ENCODE results near the gene LRRC3.

Gene LRRC3

DNA sequence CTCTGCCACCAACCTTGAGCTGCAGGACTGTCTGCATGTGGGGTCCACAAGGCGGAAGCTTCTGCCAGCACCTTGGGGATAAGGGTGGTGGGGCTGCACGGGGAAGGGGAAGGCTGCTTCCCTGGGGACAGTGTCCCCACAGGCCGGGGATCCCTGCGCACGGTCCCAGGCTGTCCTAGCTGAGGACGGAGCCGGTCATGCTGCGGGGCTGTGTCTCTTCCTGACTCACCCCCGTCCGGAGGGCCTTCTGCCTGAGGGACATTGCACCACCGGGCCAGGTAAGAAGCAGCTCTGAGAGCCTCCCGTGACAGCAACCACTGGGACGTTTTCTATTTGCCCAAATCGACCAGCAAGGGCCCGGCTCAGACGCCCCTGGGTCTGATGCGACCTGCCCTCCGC is 54.8 kb downstream of the LRRC3 start:
- TF ChIP-seq CTCF (conservative IDR thresholded peaks at IDR 0.05): no peak
- H3K27ac ChIP-seq: peak overlapping the region; percentile 53

GRCh38 chr21:44510508-44511218 is 55.4 kb downstream of the LRRC3 start:
- peak overlapping the region; percentile 53 for H3K27ac ChIP-seq
- TF ChIP-seq CTCF (conservative IDR thresholded peaks at IDR 0.05): peak; percentile 99

DNA sequence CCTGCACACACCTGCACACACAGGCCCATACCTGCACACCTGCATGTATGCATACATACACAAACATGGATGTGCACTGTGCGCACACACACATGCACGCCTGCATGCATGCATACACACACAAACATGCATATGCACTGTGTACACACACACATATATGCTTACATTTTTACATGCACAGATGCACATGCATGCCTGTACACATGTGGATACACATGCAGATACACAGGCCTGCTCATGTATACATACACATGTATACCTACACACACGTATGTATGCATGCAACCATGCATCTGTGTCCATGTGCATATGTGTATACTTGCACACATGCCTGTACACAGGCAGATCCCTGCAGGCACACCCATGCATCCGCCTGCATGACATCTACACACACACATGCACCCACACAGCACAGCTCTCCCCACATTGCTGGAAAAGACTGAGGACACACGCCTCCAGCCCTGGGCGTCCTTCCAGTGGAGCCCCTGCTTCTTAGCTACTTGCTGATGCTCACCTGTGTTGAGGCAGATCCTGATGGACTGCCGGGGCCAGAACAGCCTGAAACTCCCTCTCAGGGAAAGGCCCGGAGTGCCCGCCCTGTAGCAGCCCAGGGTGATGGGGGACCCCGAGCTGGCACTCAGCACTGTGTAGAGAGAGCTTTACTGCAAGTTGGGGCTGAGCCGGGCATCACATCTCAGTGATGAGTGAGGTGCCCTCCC is 56.1 kb downstream of the LRRC3 start:
- H3K27ac ChIP-seq: peak overlapping the region; percentile 53; the same call in 1 of the 2 replicates
- no peak for TF ChIP-seq CTCF (conservative IDR thresholded peaks at IDR 0.05)
